ENCODE data around the gene RAD54L2.
"Not testable (repeated sequence)": the region's sequence is repeated elsewhere in the genome, so short reads cannot be mapped to it uniquely, and the experiment has no call there.

Gene RAD54L2

DNA sequence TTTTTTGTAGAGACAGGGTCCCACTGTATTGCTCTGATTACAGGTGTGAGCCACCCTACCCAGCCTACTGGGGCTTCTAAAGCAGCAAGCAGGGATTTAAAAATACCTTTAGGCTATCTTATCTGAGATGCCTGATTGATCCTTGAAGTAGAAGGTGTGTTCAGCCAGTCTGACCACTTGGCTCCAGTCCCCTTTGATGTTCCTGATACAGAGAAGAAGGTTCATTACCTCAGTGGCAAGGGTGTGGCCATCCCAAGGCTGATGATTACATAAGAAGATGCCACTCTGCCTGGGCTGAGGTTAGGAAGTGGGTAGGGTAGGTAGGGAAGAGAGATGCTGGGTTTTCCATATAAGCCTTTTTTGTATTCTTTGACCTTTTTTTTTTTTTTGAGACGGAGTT is 27.5 kb upstream of the RAD54L2 start:
- Histone ChIP-seq H2BK120ac (ENCODE audit: low read depth, low read length) (no peak overlapping the region), H3K79me1 (replicated peaks; ENCODE audit: low read length, poor library complexity, severe bottlenecking) (no peaks in the 10 kb centered on the region), H3K9ac (ENCODE audit: low read length) (no peak overlapping the region), H3K4me2 (ENCODE audit: low read length, poor library complexity, severe bottlenecking) (no peak overlapping the region), H4K8ac (ENCODE audit: low read length) (no peak overlapping the region), H3K14ac (ENCODE audit: low read length in 2 of 2) (no peak overlapping the region), H3K4me3 (ENCODE audit: insufficient read depth in 1 of 2, low read depth in 1 of 2, low read length in 2 of 2) (no peak overlapping the region), H3K23ac (ENCODE audit: low read length in 2 of 2) (no peak overlapping the region), H4K91ac (ENCODE audit: low read length) (no peak overlapping the region), H3K4me1 (ENCODE audit: control insufficient read depth, insufficient read depth, low read depth, low read length) (no peaks in the 10 kb centered on the region), H2BK5ac (ENCODE audit: low read depth, low read length, poor library complexity, severe bottlenecking) (no peak overlapping the region), H3K4ac (ENCODE audit: low read depth in 1 of 2, low read length in 2 of 2) (no peak overlapping the region), H2BK12ac (ENCODE audit: low read length in 2 of 2) (no peak overlapping the region), H3K27me3 (ENCODE audit: control insufficient read depth in 1 of 2, insufficient read depth in 1 of 2, low read length in 2 of 2) (peaks cover 0 to 11% of the 10 kb centered on the region in 2 experiments), H3K9me3 (ENCODE audit: control insufficient read depth, low read length) (no peaks in the 10 kb centered on the region), H3K36me3 (ENCODE audit: control insufficient read depth in 1 of 2, insufficient read depth in 2 of 2, low read depth in 1 of 2, low read length in 2 of 2) (no peaks in the 10 kb centered on the region), H3K27ac (ENCODE audit: low read length, poor library complexity, severe bottlenecking) (no peak overlapping the region), H2AK5ac (ENCODE audit: low read length, severe bottlenecking) (no peak overlapping the region), H3K18ac (ENCODE audit: low read depth in 1 of 2, low read length in 2 of 2) (no peak overlapping the region), H2AFZ (ENCODE audit: low read depth, low read length) (no peak overlapping the region), H2BK15ac (ENCODE audit: low read depth, poor library complexity, severe bottlenecking) (no peak overlapping the region)
- DNase-seq: no peak
- 88% methylated on average over 1 of the region's 1 CpG for WGBS

DNA sequence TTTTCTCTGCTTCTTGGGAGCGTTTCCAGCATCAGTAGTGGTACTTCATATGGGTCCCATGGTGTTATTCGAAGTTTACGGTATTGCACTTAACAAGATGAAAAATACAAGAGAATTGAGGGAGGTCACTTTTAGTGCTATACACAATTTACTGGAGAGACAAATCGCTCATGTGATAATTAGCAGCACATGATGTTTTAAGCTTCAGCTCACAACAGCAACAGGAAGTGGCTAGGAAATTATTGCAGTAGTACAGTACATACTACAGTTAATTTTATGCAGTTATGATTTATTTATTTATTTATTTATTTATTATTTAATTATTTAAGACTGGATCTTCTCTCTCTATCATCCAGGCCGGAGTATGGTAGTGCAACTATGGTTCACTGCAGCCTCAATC is 24.3 kb upstream of the RAD54L2 start:
- WGBS: 90% methylated on average over 3 of the region's 5 CpGs
- H2AFZ ChIP-seq (ENCODE audit: low read depth, low read length): no peak overlapping the region
- H2BK5ac ChIP-seq (ENCODE audit: low read depth, low read length, poor library complexity, severe bottlenecking): no peak overlapping the region
- no peak overlapping the region for H3K18ac ChIP-seq (ENCODE audit: low read depth in 1 of 2, low read length in 2 of 2)
- no peak overlapping the region for H3K4ac ChIP-seq (ENCODE audit: low read depth in 1 of 2, low read length in 2 of 2)
- H3K4me3 ChIP-seq (ENCODE audit: insufficient read depth in 1 of 2, low read depth in 1 of 2, low read length in 2 of 2): no peak overlapping the region
- no peaks in the 10 kb centered on the region for H3K36me3 ChIP-seq (ENCODE audit: control insufficient read depth in 1 of 2, insufficient read depth in 2 of 2, low read depth in 1 of 2, low read length in 2 of 2)
- H4K91ac ChIP-seq (ENCODE audit: low read length): no peak overlapping the region
- no peak overlapping the region for H2AK5ac ChIP-seq (ENCODE audit: low read length, severe bottlenecking)
- no peaks in the 10 kb centered on the region for H3K4me1 ChIP-seq (ENCODE audit: control insufficient read depth, insufficient read depth, low read depth, low read length)
- H3K27me3 ChIP-seq (ENCODE audit: control insufficient read depth in 1 of 2, insufficient read depth in 1 of 2, low read length in 2 of 2): peaks cover 0 to under 1% of the 10 kb centered on the region in 2 experiments
- H3K4me2 ChIP-seq (ENCODE audit: low read length, poor library complexity, severe bottlenecking): no peak overlapping the region
- H3K27ac ChIP-seq (ENCODE audit: low read length, poor library complexity, severe bottlenecking): no peak overlapping the region
- H3K23ac ChIP-seq (ENCODE audit: low read length in 2 of 2): no peak overlapping the region
- no peak overlapping the region for H3K14ac ChIP-seq (ENCODE audit: low read length in 2 of 2)
- H2BK15ac ChIP-seq (ENCODE audit: low read depth, poor library complexity, severe bottlenecking): no peak overlapping the region
- DNase-seq: no peak
- H3K79me1 ChIP-seq (replicated peaks; ENCODE audit: low read length, poor library complexity, severe bottlenecking): no peaks in the 10 kb centered on the region
- no peak overlapping the region for H4K8ac ChIP-seq (ENCODE audit: low read length)
- H2BK120ac ChIP-seq (ENCODE audit: low read depth, low read length): no peak overlapping the region
- H3K9ac ChIP-seq (ENCODE audit: low read length): no peak overlapping the region
- H3K9me3 ChIP-seq (ENCODE audit: control insufficient read depth, low read length): no peaks in the 10 kb centered on the region
- no peak overlapping the region for H2BK12ac ChIP-seq (ENCODE audit: low read length in 2 of 2)

DNA sequence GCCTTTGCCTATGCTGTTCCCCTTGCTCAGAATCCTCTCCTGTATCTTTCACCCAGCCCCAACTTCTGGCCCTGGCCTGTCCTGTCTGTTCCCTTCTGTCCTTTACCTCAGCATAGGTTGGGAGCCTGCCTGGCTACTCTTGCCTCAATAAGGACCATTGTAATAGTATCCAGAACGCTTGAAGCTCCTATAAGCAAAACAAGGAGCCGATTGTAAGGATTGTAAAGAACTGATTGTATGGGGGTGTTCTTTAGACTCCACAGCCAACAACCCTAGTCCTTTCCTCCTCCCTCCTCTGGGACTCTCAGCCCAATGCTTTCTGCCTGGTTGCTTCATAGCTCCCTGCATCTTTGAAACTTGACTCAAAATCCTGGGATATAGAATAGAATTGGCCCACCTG is 18.7 kb upstream of the RAD54L2 start:
- Histone ChIP-seq H3K9me3 (ENCODE audit: control insufficient read depth, low read length) (no peaks in the 10 kb centered on the region), H3K4ac (ENCODE audit: low read depth in 1 of 2, low read length in 2 of 2) (no peak overlapping the region), H3K18ac (ENCODE audit: low read depth in 1 of 2, low read length in 2 of 2) (no peak overlapping the region), H2BK15ac (ENCODE audit: low read depth, poor library complexity, severe bottlenecking) (no peak overlapping the region), H2BK120ac (ENCODE audit: low read depth, low read length) (no peak overlapping the region), H4K8ac (ENCODE audit: low read length) (no peak overlapping the region), H2BK5ac (ENCODE audit: low read depth, low read length, poor library complexity, severe bottlenecking) (no peak overlapping the region), H3K4me2 (ENCODE audit: low read length, poor library complexity, severe bottlenecking) (no peak overlapping the region), H3K9ac (ENCODE audit: low read length) (no peak overlapping the region), H2BK12ac (ENCODE audit: low read length in 2 of 2) (no peak overlapping the region), H3K4me1 (ENCODE audit: control insufficient read depth, insufficient read depth, low read depth, low read length) (no peaks in the 10 kb centered on the region), H2AFZ (ENCODE audit: low read depth, low read length) (no peak overlapping the region), H3K36me3 (ENCODE audit: control insufficient read depth in 1 of 2, insufficient read depth in 2 of 2, low read depth in 1 of 2, low read length in 2 of 2) (no peaks in the 10 kb centered on the region), H3K4me3 (ENCODE audit: insufficient read depth in 1 of 2, low read depth in 1 of 2, low read length in 2 of 2) (no peak overlapping the region), H3K27me3 (ENCODE audit: control insufficient read depth in 1 of 2, insufficient read depth in 1 of 2, low read length in 2 of 2) (peaks cover 3 to 16% of the 10 kb centered on the region in 2 experiments), H2AK5ac (ENCODE audit: low read length, severe bottlenecking) (no peak overlapping the region), H3K27ac (ENCODE audit: low read length, poor library complexity, severe bottlenecking) (no peak overlapping the region), H3K23ac (ENCODE audit: low read length in 2 of 2) (no peak overlapping the region), H3K14ac (ENCODE audit: low read length in 2 of 2) (no peak overlapping the region), H3K79me1 (replicated peaks; ENCODE audit: low read length, poor library complexity, severe bottlenecking) (no peaks in the 10 kb centered on the region), H4K91ac (ENCODE audit: low read length) (no peak overlapping the region)
- no CpG with 5 or more reads among the region's 2 CpGs for WGBS
- no peak for DNase-seq

DNA sequence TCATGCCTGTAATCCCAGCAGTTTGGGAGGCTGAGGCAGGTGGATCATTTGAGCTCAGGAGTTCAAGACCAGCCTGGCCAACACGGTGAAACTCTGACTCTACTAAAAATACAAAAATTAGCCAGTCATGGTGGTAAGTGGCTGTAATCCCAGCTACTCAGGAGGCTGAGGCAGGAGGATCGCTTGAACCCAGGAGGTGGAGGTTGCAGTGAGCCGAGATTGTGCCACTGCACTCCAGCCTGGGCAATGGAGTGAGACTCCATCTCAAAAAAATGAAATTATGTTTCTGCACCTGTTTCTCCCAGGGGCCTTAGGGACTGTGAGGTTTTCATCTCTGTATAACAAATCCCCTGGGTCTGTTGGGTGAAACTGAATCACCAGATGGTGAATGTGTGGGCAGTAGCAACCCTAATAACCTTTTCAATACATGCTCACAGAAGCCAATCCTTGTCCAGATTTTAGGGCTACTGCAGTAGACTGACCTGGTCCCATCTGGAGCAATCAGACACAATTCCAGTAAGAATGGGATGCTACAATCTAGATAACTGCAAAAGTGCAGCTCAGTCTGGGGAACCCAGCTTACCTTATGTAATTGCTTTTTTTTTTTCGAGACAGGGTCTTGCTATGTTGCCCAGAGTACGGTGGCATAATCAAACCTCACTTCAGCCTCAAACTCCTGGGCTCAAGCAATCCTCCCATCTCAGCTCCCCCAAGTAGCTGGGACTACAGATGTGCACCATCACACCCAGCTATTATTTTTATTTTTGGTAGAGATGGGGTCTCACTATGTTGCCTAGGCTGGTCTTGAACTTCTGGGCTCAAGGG is 17.4 kb upstream of the RAD54L2 start:
- H3K27me3 ChIP-seq (ENCODE audit: control insufficient read depth in 1 of 2, insufficient read depth in 1 of 2, low read length in 2 of 2): peaks cover 3 to 16% of the 10 kb centered on the region in 2 experiments
- H3K36me3 ChIP-seq (ENCODE audit: control insufficient read depth in 1 of 2, insufficient read depth in 2 of 2, low read depth in 1 of 2, low read length in 2 of 2): not testable (repeated sequence)
- 76% methylated on average over 4 of the region's 5 CpGs for WGBS

More for the DNA sequence above, 17.4 kb upstream of the RAD54L2 start:
- not testable (repeated sequence) for H3K4me1 ChIP-seq (ENCODE audit: control insufficient read depth, insufficient read depth, low read depth, low read length); H3K9ac ChIP-seq (ENCODE audit: low read length); H2AFZ ChIP-seq (ENCODE audit: low read depth, low read length); H3K18ac ChIP-seq (ENCODE audit: low read depth in 1 of 2, low read length in 2 of 2); H3K23ac ChIP-seq (ENCODE audit: low read length in 2 of 2); H3K27ac ChIP-seq (ENCODE audit: low read length, poor library complexity, severe bottlenecking); H2AK5ac ChIP-seq (ENCODE audit: low read length, severe bottlenecking); H2BK12ac ChIP-seq (ENCODE audit: low read length in 2 of 2); H2BK120ac ChIP-seq (ENCODE audit: low read depth, low read length); H2BK15ac ChIP-seq (ENCODE audit: low read depth, poor library complexity, severe bottlenecking); H3K4me3 ChIP-seq (ENCODE audit: insufficient read depth in 1 of 2, low read depth in 1 of 2, low read length in 2 of 2); H3K14ac ChIP-seq (ENCODE audit: low read length in 2 of 2); H2BK5ac ChIP-seq (ENCODE audit: low read depth, low read length, poor library complexity, severe bottlenecking); H3K79me1 ChIP-seq (replicated peaks; ENCODE audit: low read length, poor library complexity, severe bottlenecking); H3K9me3 ChIP-seq (ENCODE audit: control insufficient read depth, low read length); H4K91ac ChIP-seq (ENCODE audit: low read length); DNase-seq; H3K4me2 ChIP-seq (ENCODE audit: low read length, poor library complexity, severe bottlenecking); H3K4ac ChIP-seq (ENCODE audit: low read depth in 1 of 2, low read length in 2 of 2); H4K8ac ChIP-seq (ENCODE audit: low read length)
